HCT116 (cell line): ENCODE measurements around the gene VMAC. TPM values are rescaled to one million over a fixed set of nuclear protein-coding genes. Genes with fewer than 3 reads are reported as not detected.

Experiments
- ATAC-seq: fragments of 200-7000 bp; cut with Tn5 transposase; 2 replicates; pipeline ENCODE4 v1.9.1; 2020; ENCODE audit warnings: mild to moderate bottlenecking, moderate library complexity
- BruUV-seq: library from RNA; stranded (reverse); fragments of 400-500 nt; replicated peaks from 2 replicates; lab custom pipeline; 2021; lab: Mats Ljungman, UMichigan
- CTCF ChIA-PET: fragments of 300-600 bp; sonication (Branson Sonifier 250); formaldehyde crosslinking; loops from one replicate; lab custom pipeline; 2021; ENCODE audit warnings: antibody characterized with exemption; lab: Charles Lee
- POLR2A ChIA-PET: fragments of 300-600, 350-600 bp; sonication (Branson Sonifier 250); formaldehyde crosslinking; loops from one replicate; lab custom pipeline; 2021; ENCODE audit warnings: antibody characterized with exemption; lab: Charles Lee
- RAD21 ChIA-PET, 2 experiments: fragments of 300-600 bp; sonication (Branson Sonifier 250); formaldehyde crosslinking; loops; one replicate each; lab custom pipeline; 2023; ENCODE audit warnings: low total read pairs in 2 of 2; ENCODE audit not compliant: uncharacterized antibody in 2 of 2, unreplicated experiment in 2 of 2, low non-redundant PET in 1 of 2; lab: Charles Lee
- DNase-seq: peaks from one replicate; pipeline ENCODE4 v3.0.0-alpha.2; 2010; ENCODE audit warnings: low read depth, low spot score
- H2AFZ ChIP-seq: fragments of 200-600 bp; shearing (Covaris generic), sonication (generic); 2 replicates; pipeline ENCODE4 v1.6.1; 2017; ENCODE audit warnings: low read depth, mixed run types, mixed read lengths, antibody characterized with exemption, low read length; ENCODE audit not compliant: poor library complexity, severe bottlenecking
- H3K27ac ChIP-seq: 2 replicates; pipeline ENCODE4 v1.5.1; 2012; ENCODE audit warnings: low read depth, low read length
- H3K27me3 ChIP-seq: fragments of 200-600 bp; sonication (generic); 2 replicates; pipeline ENCODE4 v1.6.1; 2016; ENCODE audit warnings: mixed run types, low read length, mixed read lengths; ENCODE audit not compliant: insufficient read depth
- H3K36me3 ChIP-seq, 2 experiments: fragments of 200-500 bp in 1 of 2; fragments of 200-600 bp in 1 of 2; sonication (Bioruptor generic) in 1 of 2; sonication (generic) in 1 of 2; 2 replicates each; pipeline versions ENCODE4 v1.5.1 to v1.6.1; 2014 to 2016; ENCODE audit warnings: low read length in 2 of 2, inconsistent platforms in 1 of 2, mixed read lengths in 1 of 2, mixed run types in 1 of 2; ENCODE audit not compliant: insufficient read depth in 2 of 2, control insufficient read depth in 1 of 2
- H3K4me1 ChIP-seq, 2 experiments: fragments of 200-600 bp in 1 of 2; sonication (generic) in 1 of 2; 2 replicates each; pipeline versions ENCODE4 v1.5.1 to v1.6.1; 2012 to 2017; ENCODE audit warnings: low read length in 2 of 2, inconsistent platforms in 1 of 2, mild to moderate bottlenecking in 1 of 2, mixed read lengths in 1 of 2, mixed run types in 1 of 2, moderate library complexity in 1 of 2; ENCODE audit not compliant: insufficient read depth in 2 of 2, control insufficient read depth in 1 of 2
- H3K4me2 ChIP-seq: fragments of 200-600 bp; sonication (generic); 2 replicates; pipeline ENCODE4 v1.6.1; 2017; ENCODE audit warnings: mixed run types, low read length, mixed read lengths
- H3K4me3 ChIP-seq, 2 experiments: fragments of 200-600 bp in 1 of 2; sonication (generic) in 1 of 2; replicated peaks in 1 of 2; 2 replicates each; pipeline ENCODE4 v1.5.1; 2011 to 2016; ENCODE audit warnings: low read length in 2 of 2, control low read depth in 1 of 2, low read depth in 1 of 2, mild to moderate bottlenecking in 1 of 2, mixed read lengths in 1 of 2, mixed run types in 1 of 2
- H3K79me2 ChIP-seq: fragments of 200-600 bp; sonication (generic); 2 replicates; pipeline ENCODE4 v1.6.1; 2017; ENCODE audit warnings: mild to moderate bottlenecking, mixed run types, low read length, moderate library complexity, mixed read lengths; ENCODE audit not compliant: insufficient read depth
- H3K9ac ChIP-seq: fragments of 200-600 bp; sonication (generic); 2 replicates; pipeline ENCODE4 v1.6.1; 2016; ENCODE audit warnings: low read length, mixed read lengths
- H3K9me2 ChIP-seq: fragments of 200-600 bp; sonication (generic), shearing (Covaris generic); 2 replicates; pipeline ENCODE4 v1.6.1; 2017; ENCODE audit warnings: mixed run types, mild to moderate bottlenecking, moderate library complexity; ENCODE audit not compliant: insufficient read depth
- H3K9me3 ChIP-seq, 2 experiments: fragments of 200-500 bp in 1 of 2; fragments of 200-600 bp in 1 of 2; sonication (Bioruptor generic) in 1 of 2; sonication (generic) in 1 of 2; 2 replicates each; pipeline ENCODE4 v1.6.1; 2014 to 2017; ENCODE audit warnings: low read length in 2 of 2, mixed read lengths in 2 of 2, inconsistent platforms in 1 of 2, low read depth in 1 of 2, mild to moderate bottlenecking in 1 of 2, mixed run types in 1 of 2, moderate library complexity in 1 of 2; ENCODE audit not compliant: control insufficient read depth in 1 of 2, insufficient read depth in 1 of 2
- H4K20me1 ChIP-seq: fragments of 200-600 bp; sonication (generic), shearing (Covaris generic); 2 replicates; pipeline ENCODE4 v1.6.1; 2017; ENCODE audit warnings: mixed run types, mild to moderate bottlenecking, moderate library complexity; ENCODE audit not compliant: insufficient read depth
- ATF3 ChIP-seq: IDR thresholded peaks from 2 replicates; pipeline ENCODE4 v1.6.1; 2012
- CTCF ChIP-seq, 3 experiments: fragments of 200-600 bp in 1 of 3; sonication (generic) in 1 of 3; IDR thresholded peaks in 2 of 3; conservative IDR thresholded peaks in 1 of 3; 2 replicates each; pipeline ENCODE4 v1.5.1; 2012 to 2017; ENCODE audit warnings: low read depth in 2 of 3, low read length in 2 of 3, antibody characterized with exemption in 1 of 3, borderline replicate concordance in 1 of 3, control low read depth in 1 of 3, mild to moderate bottlenecking in 1 of 3, mixed read lengths in 1 of 3, mixed run types in 1 of 3, moderate library complexity in 1 of 3; ENCODE audit not compliant: insufficient read depth in 1 of 3
- ELF1 ChIP-seq: IDR thresholded peaks from 2 replicates; pipeline ENCODE4 v1.6.1; 2012; ENCODE audit warnings: low read depth, borderline replicate concordance
- EZH2 ChIP-seq: fragments of 200-600 bp; sonication (generic); IDR thresholded peaks from 2 replicates; pipeline ENCODE4 v1.6.1; 2017; ENCODE audit warnings: antibody characterized with exemption, mixed run types
- JUND ChIP-seq: IDR thresholded peaks from 2 replicates; pipeline ENCODE4 v1.6.1; 2012
- MAX ChIP-seq: IDR thresholded peaks from 2 replicates; pipeline ENCODE4 v1.6.1; 2012
- POLR2A ChIP-seq: IDR thresholded peaks from 2 replicates; pipeline ENCODE4 v1.7.0; 2011; ENCODE audit warnings: borderline replicate concordance; ENCODE audit not compliant: insufficient read depth, insufficient read length; ENCODE audit errors: extremely low read depth
- POLR2AphosphoS5 ChIP-seq: IDR thresholded peaks from 2 replicates; pipeline ENCODE4 v1.6.1; 2011; ENCODE audit warnings: mild to moderate bottlenecking, low read depth, low read length, moderate library complexity
- REST ChIP-seq: IDR thresholded peaks from 2 replicates; pipeline ENCODE4 v1.6.1; 2012; ENCODE audit warnings: low read depth
- SIN3A ChIP-seq: IDR thresholded peaks from 2 replicates; pipeline ENCODE4 v1.6.1; 2012; ENCODE audit warnings: low read depth
- SP1 ChIP-seq: IDR thresholded peaks from 2 replicates; pipeline ENCODE4 v1.6.1; 2012; ENCODE audit warnings: low read depth
- SRF ChIP-seq: IDR thresholded peaks from 2 replicates; pipeline ENCODE4 v1.6.1; 2012; ENCODE audit warnings: low read depth
- YY1 ChIP-seq: IDR thresholded peaks from 2 replicates; pipeline ENCODE4 v1.6.1; 2011; ENCODE audit warnings: low read length, low read depth, moderate library complexity, mild to moderate bottlenecking; ENCODE audit not compliant: insufficient replicate concordance; ENCODE audit errors: extremely low read depth
- ZBTB33 ChIP-seq: IDR thresholded peaks from 2 replicates; pipeline ENCODE4 v1.6.1; 2011; ENCODE audit warnings: mild to moderate bottlenecking, low read length, moderate library complexity; ENCODE audit not compliant: insufficient replicate concordance; ENCODE audit errors: extremely low read depth
- ZFX ChIP-seq: fragments of 450-650 bp; IDR thresholded peaks from 2 replicates; pipeline ENCODE4 v1.6.1; 2017
- ZNF274 ChIP-seq: fragments of 200-500 bp; sonication (Bioruptor generic); IDR thresholded peaks from 2 replicates; pipeline ENCODE4 v1.6.1; 2014; ENCODE audit warnings: mild to moderate bottlenecking, low read depth, low read length, inconsistent platforms
- intact Hi-C: fragments of 100-400 bp; cut with micrococcal nuclease; formaldehyde crosslinking; loops from 2 replicates; pipeline ENCODE4 v1.10.0; 2022
- total RNA-seq: library from RNA; stranded (reverse); gene quantifications from one replicate; pipeline ENCODE4 v1.2.1, GENCODE V29; 2021; ENCODE audit not compliant: unreplicated experiment

VMAC gene
- total RNA-seq, 1 experiment from 2014 or later: 2.1 TPM

- no peaks in the 10 kb centered on the region for H3K36me3 ChIP-seq
- intact Hi-C loops: no loop called here
- H3K79me2 ChIP-seq: no peaks in the 10 kb centered on the region
Observed at GRCh38 chr19:5890099-5890498, 14.6 kb upstream of the VMAC start.

More at GRCh38 chr19:5890099-5890498, 14.6 kb upstream of the VMAC start:
- BruUV-seq: no TSS peak
- H3K4me3 ChIP-seq: no peak overlapping the region
- no peak overlapping the region for H2AFZ ChIP-seq
- ChIA-PET CTCF (interaction anchor here (1.0 to 3.7 kb wide), 2 partner anchors 86 to 132 kb away, joined by 3 to 48 read pairs; partner anchors contain the start of gene NRTN), RAD21 (no interaction called here), POLR2A (interaction anchor here (1.1 kb wide), 1 partner anchor 14 kb away, joined by 5 read pairs; the partner anchor contains the start of genes NDUFA11 and VMAC)
- H3K27ac ChIP-seq: no peak overlapping the region
- no peak overlapping the region for H3K4me2 ChIP-seq
- no peaks in the 10 kb centered on the region for H3K9me3 ChIP-seq
- H3K4me1 ChIP-seq: peaks cover 0 to 3% of the 10 kb centered on the region in 2 experiments; a peak in 1 of 4 replicates
- H3K27me3 ChIP-seq: no peaks in the 10 kb centered on the region
- H3K9me2 ChIP-seq: no peaks in the 10 kb centered on the region
- TF ChIP-seq POLR2AphosphoS5: no peak
- no peak for TF ChIP-seq ZBTB33
- TF ChIP-seq ATF3: no peak
- no peak for TF ChIP-seq EZH2
- TF ChIP-seq MAX: no peak
- TF ChIP-seq YY1: no peak
- TF ChIP-seq REST: no peak
- TF ChIP-seq JUND: no peak
- no peak for TF ChIP-seq CTCF (IDR thresholded peaks at IDR 0.05 in 2 of 3, conservative IDR thresholded peaks at IDR 0.05 in 1 of 3; ENCODE audit: borderline replicate concordance in 1 of 3, insufficient read depth in 1 of 3, low read depth in 2 of 3, low read length in 2 of 3)
- no peak for TF ChIP-seq SRF
- TF ChIP-seq SIN3A: no peak
- TF ChIP-seq SP1: no peak
- TF ChIP-seq POLR2A: no peak
- TF ChIP-seq ELF1: no peak
- no peak for TF ChIP-seq ZFX
- TF ChIP-seq ZNF274: no peak
- no peak overlapping the region for H3K9ac ChIP-seq
- DNase-seq: no peak
- ATAC-seq: no peak
- no peaks in the 10 kb centered on the region for H4K20me1 ChIP-seq
